Skeletal muscle tissue (tissue), 4 donors: Measurements from ENCODE around the gene RHBDD2. TPM values are rescaled to one million over a fixed set of nuclear protein-coding genes. Genes with fewer than 3 reads are reported as not detected.
"Not testable (repeated sequence)": the region's sequence is repeated elsewhere in the genome, so short reads cannot be mapped to it uniquely, and the experiment has no call there.

ENCODE experiments used
- H3K27ac ChIP-seq: one replicate; pipeline ENCODE4 v1.7.0; 2013; ENCODE audit warnings: mild to moderate bottlenecking, low read depth, low read length, inconsistent platforms
- H3K27me3 ChIP-seq, 3 donors: one replicate each; pipeline ENCODE4 v1.7.0; 2013; ENCODE audit warnings: low read length in 3 of 3; ENCODE audit not compliant: control insufficient read depth in 3 of 3, insufficient read depth in 3 of 3
- H3K36me3 ChIP-seq, 3 donors: one replicate each; pipeline ENCODE4 v1.7.0; 2013; ENCODE audit warnings: low read length in 3 of 3; ENCODE audit not compliant: control insufficient read depth in 3 of 3, insufficient read depth in 3 of 3
- H3K4me1 ChIP-seq, 3 donors: one replicate each; pipeline ENCODE4 v1.7.0; 2013; ENCODE audit warnings: low read length in 3 of 3, mild to moderate bottlenecking in 3 of 3; ENCODE audit not compliant: control insufficient read depth in 3 of 3, insufficient read depth in 3 of 3
- H3K4me3 ChIP-seq, 3 donors: one replicate each; pipeline ENCODE4 v1.7.0; 2013; ENCODE audit warnings: low read length in 3 of 3
- H3K9ac ChIP-seq, 3 donors: one replicate each; pipeline ENCODE4 v1.7.0; 2013; ENCODE audit warnings: low read length in 3 of 3, mild to moderate bottlenecking in 3 of 3, moderate library complexity in 2 of 3, low read depth in 1 of 3
- H3K9me3 ChIP-seq, 3 donors: one replicate each; pipeline ENCODE4 v1.7.0; 2013; ENCODE audit warnings: low read length in 3 of 3; ENCODE audit not compliant: control insufficient read depth in 3 of 3
- total RNA-seq: library from RNA; depleted of rRNA; stranded (reverse); fragments of >200 nt; gene quantifications from one replicate; pipeline ENCODE4 v1.2.3, GENCODE V29; 2014
- donor health status: Osteomylitis.

The RHBDD2 gene
- total RNA-seq, 1 donor from 2014 or later: 7.8 TPM

GRCh38 chr7:75861636-75862035 lies 17.2 kb upstream of the RHBDD2 start:
- no peaks in the 10 kb centered on the region for H3K9me3 ChIP-seq
- peaks cover 6 to 9% (median 6%) of the 10 kb centered on the region in 3 donors for H3K4me1 ChIP-seq
- H3K36me3 ChIP-seq: no peaks in the 10 kb centered on the region
- H3K27ac ChIP-seq: no peak overlapping the region
- H3K4me3 ChIP-seq: no peak overlapping the region
- H3K27me3 ChIP-seq: peaks cover 0 to 3% (median 0%) of the 10 kb centered on the region in 3 donors
- no peak overlapping the region for H3K9ac ChIP-seq

GRCh38 chr7:75864251-75864650 lies 14.6 kb upstream of the RHBDD2 start:
- peaks cover 7 to 10% (median 10%) of the 10 kb centered on the region in 3 donors for H3K4me1 ChIP-seq
- not testable (repeated sequence) for H3K9me3 ChIP-seq

GRCh38 chr7:75866114-75866488 lies 12.7 kb upstream of the RHBDD2 start:
- peaks cover 0 to 3% (median 0%) of the 10 kb centered on the region in 3 donors for H3K27me3 ChIP-seq
- H3K4me1 ChIP-seq: peaks cover 7 to 10% (median 10%) of the 10 kb centered on the region in 3 donors
- H3K27ac ChIP-seq: no peak overlapping the region
- no peaks in the 10 kb centered on the region for H3K9me3 ChIP-seq
- H3K9ac ChIP-seq: no peak overlapping the region
- H3K36me3 ChIP-seq: no peaks in the 10 kb centered on the region
- peak overlapping the region in 1 of 3 donors; percentile 22 for H3K4me3 ChIP-seq

More at GRCh38 chr7:75864251-75864650, 14.6 kb upstream of the RHBDD2 start:
- not testable (repeated sequence) for H3K36me3 ChIP-seq, H3K9ac ChIP-seq, H3K27me3 ChIP-seq, H3K27ac ChIP-seq, H3K4me3 ChIP-seq

GRCh38 chr7:75866489-75867389 lies 12.1 kb upstream of the RHBDD2 start:
- Histone ChIP-seq H3K27me3 (peaks cover 0 to 3% (median 0%) of the 10 kb centered on the region in 3 donors), H3K9ac (no peak overlapping the region), H3K4me3 (peak overlapping the region in 1 of 3 donors; percentile 22)

GRCh38 chr7:75867390-75867717 lies 11.5 kb upstream of the RHBDD2 start:
- Histone ChIP-seq H3K27me3 (peaks cover 0 to 3% (median 0%) of the 10 kb centered on the region in 3 donors), H3K27ac (no peak overlapping the region), H3K9me3 (no peaks in the 10 kb centered on the region), H3K4me3 (no peak overlapping the region), H3K9ac (no peak overlapping the region), H3K4me1 (peaks cover 6 to 10% (median 7%) of the 10 kb centered on the region in 3 donors), H3K36me3 (no peaks in the 10 kb centered on the region)

More at GRCh38 chr7:75866489-75867389, 12.1 kb upstream of the RHBDD2 start:
- Histone ChIP-seq H3K4me1 (peaks cover 6 to 10% (median 7%) of the 10 kb centered on the region in 3 donors), H3K27ac (no peak overlapping the region), H3K36me3 (no peaks in the 10 kb centered on the region), H3K9me3 (no peaks in the 10 kb centered on the region)

GRCh38 chr7:75868153-75868552 lies 10.7 kb upstream of the RHBDD2 start:
- no peak overlapping the region for H3K9ac ChIP-seq
- peaks cover 6 to 10% (median 8%) of the 10 kb centered on the region in 3 donors for H3K4me1 ChIP-seq
- H3K36me3 ChIP-seq: no peaks in the 10 kb centered on the region
- H3K4me3 ChIP-seq: no peak overlapping the region
- no peak overlapping the region for H3K27ac ChIP-seq
- H3K9me3 ChIP-seq: no peaks in the 10 kb centered on the region
- peaks cover 0 to 3% (median 0%) of the 10 kb centered on the region in 3 donors for H3K27me3 ChIP-seq

- H3K4me1 ChIP-seq: peaks cover 6 to 10% (median 8%) of the 10 kb centered on the region in 3 donors
- H3K27me3 ChIP-seq: peaks cover 0 to 3% (median 0%) of the 10 kb centered on the region in 3 donors
- no peaks in the 10 kb centered on the region for H3K9me3 ChIP-seq
- H3K27ac ChIP-seq: no peak overlapping the region
- no peak overlapping the region for H3K4me3 ChIP-seq
- H3K36me3 ChIP-seq: no peaks in the 10 kb centered on the region
- no peak overlapping the region for H3K9ac ChIP-seq
Observed at GRCh38 chr7:75869776-75870379, 9.0 kb upstream of the RHBDD2 start.

GRCh38 chr7:75870557-75871161 lies 8.2 kb upstream of the RHBDD2 start:
- Histone ChIP-seq H3K27ac (no peak overlapping the region), H3K4me3 (no peak overlapping the region), H3K36me3 (no peaks in the 10 kb centered on the region)

GRCh38 chr7:75872073-75872782 lies 6.6 kb upstream of the RHBDD2 start:
- no peaks in the 10 kb centered on the region for H3K9me3 ChIP-seq
- no peaks in the 10 kb centered on the region for H3K27me3 ChIP-seq
- no peaks in the 10 kb centered on the region for H3K36me3 ChIP-seq
- H3K4me1 ChIP-seq: peaks cover 0 to 2% (median 0%) of the 10 kb centered on the region in 3 donors
- H3K4me3 ChIP-seq: no peak overlapping the region
- H3K27ac ChIP-seq: peak overlapping the region; percentile 34
- H3K9ac ChIP-seq: no peak overlapping the region

More at GRCh38 chr7:75870557-75871161, 8.2 kb upstream of the RHBDD2 start:
- Histone ChIP-seq H3K4me1 (peaks cover 6 to 10% (median 8%) of the 10 kb centered on the region in 3 donors), H3K9ac (no peak overlapping the region), H3K27me3 (peaks cover 0 to 3% (median 0%) of the 10 kb centered on the region in 3 donors), H3K9me3 (no peaks in the 10 kb centered on the region)
